Measurements from ENCODE around the gene ESPL1. TPM values are rescaled to one million over a fixed set of nuclear protein-coding genes. Genes with fewer than 3 reads are reported as not detected.
A peak's percentile ranks its signal among the peaks of the same experiment; 100 is the strongest.

Gene ESPL1
- polyA plus RNA-seq, 3 donors = 0.79 TPM; not detected in 2

DNA sequence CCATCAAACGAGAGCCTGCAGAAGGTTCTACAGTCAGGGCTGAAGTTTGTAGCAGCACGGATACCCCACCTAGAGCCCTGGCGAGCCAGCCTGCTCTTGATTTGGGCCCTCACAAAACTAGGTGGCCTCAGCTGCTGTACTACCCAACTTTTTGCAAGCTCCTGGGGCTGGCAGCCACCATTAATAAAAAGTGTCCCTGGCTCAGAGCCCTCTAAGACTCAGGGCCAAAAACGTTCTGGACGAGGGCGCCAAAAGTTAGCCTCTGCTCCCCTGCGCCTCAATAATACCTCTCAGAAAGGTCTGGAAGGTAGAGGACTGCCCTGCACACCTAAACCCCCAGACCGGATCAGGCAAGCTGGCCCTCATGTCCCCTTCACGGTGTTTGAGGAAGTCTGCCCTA, 18.3 kb downstream of the ESPL1 start:
- intact Hi-C loops (cut with micrococcal nuclease) = loop anchor here (2.0 to 5.0 kb wide), 2 partner anchors 74 kb away; no protein-coding TSS in a partner anchor
- no peak overlapping the region for H3K4me3 Mint-ChIP-seq
- no peaks in the 10 kb centered on the region for H3K27me3 ChIP-seq (ENCODE audit: control insufficient read depth in 2 of 2, insufficient read depth in 2 of 2, low read length in 2 of 2)

GRCh38 chr12:53287741-53288216, 19.7 kb downstream of the ESPL1 start:
- H3K4me3 Mint-ChIP-seq = no peak overlapping the region
- intact Hi-C loops (cut with micrococcal nuclease) = loop anchor here (2.0 to 5.0 kb wide), 2 partner anchors 75 kb away; no protein-coding TSS in a partner anchor
- 98% methylated on average over 9 of the region's 11 CpGs for WGBS (ENCODE audit: insufficient coverage)
- no peak overlapping the region for H3K4me3 ChIP-seq (replicated peaks in 1 of 3; ENCODE audit: low read depth in 2 of 3, low read length in 3 of 3)
- no peaks in the 10 kb centered on the region for H3K9me3 ChIP-seq (replicated peaks in 1 of 2; ENCODE audit: control insufficient read depth in 1 of 2, insufficient read depth in 1 of 2, low read length in 2 of 2)
- no peak overlapping the region for H3K4me2 ChIP-seq (replicated peaks; ENCODE audit: extremely low read depth, low read length, poor library complexity, severe bottlenecking)
- H3K9me3 Mint-ChIP-seq = no peaks in the 10 kb centered on the region
- peaks cover 42 to 78% of the 10 kb centered on the region in 2 donors for H3K36me3 ChIP-seq (replicated peaks in 1 of 2; ENCODE audit: control insufficient read depth in 1 of 2, insufficient read depth in 2 of 2, low read length in 2 of 2)
- no peaks in the 10 kb centered on the region for H4K20me1 ChIP-seq (ENCODE audit: insufficient read depth, low read length)
- H3K27me3 ChIP-seq (ENCODE audit: control insufficient read depth in 2 of 2, insufficient read depth in 2 of 2, low read length in 2 of 2) = no peaks in the 10 kb centered on the region
- peak overlapping the region in 5 of 7 donors; percentile 41 to 91 (median 64) for H3K27ac Mint-ChIP-seq
- no peak overlapping the region for H3K9ac ChIP-seq (ENCODE audit: insufficient read depth, low read length, poor library complexity, severe bottlenecking)
- peak; percentile 42 to 71 (median 55) for DNase-seq
- no peaks in the 10 kb centered on the region for H3K79me2 ChIP-seq (ENCODE audit: insufficient read depth, low read length)
- H2AFZ ChIP-seq (ENCODE audit: insufficient read depth, low read depth, low read length, poor library complexity, severe bottlenecking) = peak overlapping the region; percentile 24
- H3K36me3 Mint-ChIP-seq = peaks cover 48 to 83% of the 10 kb centered on the region in 2 donors
- no peak overlapping the region for H3K27ac ChIP-seq (ENCODE audit: low read depth in 1 of 2, low read length in 2 of 2)
- H3K4me1 ChIP-seq (ENCODE audit: control insufficient read depth in 1 of 2, insufficient read depth in 2 of 2, low read length in 2 of 2) = no peaks in the 10 kb centered on the region
- peaks cover 0 to 1% (median 0%) of the 10 kb centered on the region in 3 donors for H3K27me3 Mint-ChIP-seq (ENCODE audit: low read depth in 3 of 3)
- H3K4me1 Mint-ChIP-seq = peaks cover 5% of the 10 kb centered on the region
- peak; percentile 73 for TF ChIP-seq CTCF (IDR thresholded peaks at IDR 0.05)

More for the DNA sequence above, 18.3 kb downstream of the ESPL1 start:
- H3K9me3 ChIP-seq (replicated peaks in 1 of 2; ENCODE audit: control insufficient read depth in 1 of 2, insufficient read depth in 1 of 2, low read length in 2 of 2) = no peaks in the 10 kb centered on the region
- H3K9ac ChIP-seq (ENCODE audit: insufficient read depth, low read length, poor library complexity, severe bottlenecking) = no peak overlapping the region
- no peak overlapping the region for H3K4me3 ChIP-seq (replicated peaks in 1 of 3; ENCODE audit: low read depth in 2 of 3, low read length in 3 of 3)
- WGBS (ENCODE audit: insufficient coverage) = 94% methylated on average over 9 of the region's 9 CpGs
- no peaks in the 10 kb centered on the region for H3K9me3 Mint-ChIP-seq
- peak overlapping the region in 1 of 2 donors; percentile 3 for H3K27ac ChIP-seq (ENCODE audit: low read depth in 1 of 2, low read length in 2 of 2)
- H2AFZ ChIP-seq (ENCODE audit: insufficient read depth, low read depth, low read length, poor library complexity, severe bottlenecking) = no peak overlapping the region
- H3K4me1 Mint-ChIP-seq = peaks cover 5% of the 10 kb centered on the region
- no peaks in the 10 kb centered on the region for H4K20me1 ChIP-seq (ENCODE audit: insufficient read depth, low read length)
- H3K36me3 ChIP-seq (replicated peaks in 1 of 2; ENCODE audit: control insufficient read depth in 1 of 2, insufficient read depth in 2 of 2, low read length in 2 of 2) = peaks cover 46 to 78% of the 10 kb centered on the region in 2 donors
- peaks cover 0 to 1% (median 0%) of the 10 kb centered on the region in 3 donors for H3K27me3 Mint-ChIP-seq (ENCODE audit: low read depth in 3 of 3)
- no peak overlapping the region for H3K4me2 ChIP-seq (replicated peaks; ENCODE audit: extremely low read depth, low read length, poor library complexity, severe bottlenecking)
- peaks cover 48 to 86% of the 10 kb centered on the region in 2 donors for H3K36me3 Mint-ChIP-seq
- no peak for TF ChIP-seq CTCF (IDR thresholded peaks at IDR 0.05)
- H3K79me2 ChIP-seq (ENCODE audit: insufficient read depth, low read length) = no peaks in the 10 kb centered on the region
- H3K27ac Mint-ChIP-seq = peak overlapping the region in 1 of 7 donors; percentile 56
- no peaks in the 10 kb centered on the region for H3K4me1 ChIP-seq (ENCODE audit: control insufficient read depth in 1 of 2, insufficient read depth in 2 of 2, low read length in 2 of 2)
- no peak for DNase-seq
